ENCODE data around the gene UVRAG.
A peak's percentile ranks its signal among the peaks of the same experiment; 100 is the strongest.

Gene UVRAG

DNA sequence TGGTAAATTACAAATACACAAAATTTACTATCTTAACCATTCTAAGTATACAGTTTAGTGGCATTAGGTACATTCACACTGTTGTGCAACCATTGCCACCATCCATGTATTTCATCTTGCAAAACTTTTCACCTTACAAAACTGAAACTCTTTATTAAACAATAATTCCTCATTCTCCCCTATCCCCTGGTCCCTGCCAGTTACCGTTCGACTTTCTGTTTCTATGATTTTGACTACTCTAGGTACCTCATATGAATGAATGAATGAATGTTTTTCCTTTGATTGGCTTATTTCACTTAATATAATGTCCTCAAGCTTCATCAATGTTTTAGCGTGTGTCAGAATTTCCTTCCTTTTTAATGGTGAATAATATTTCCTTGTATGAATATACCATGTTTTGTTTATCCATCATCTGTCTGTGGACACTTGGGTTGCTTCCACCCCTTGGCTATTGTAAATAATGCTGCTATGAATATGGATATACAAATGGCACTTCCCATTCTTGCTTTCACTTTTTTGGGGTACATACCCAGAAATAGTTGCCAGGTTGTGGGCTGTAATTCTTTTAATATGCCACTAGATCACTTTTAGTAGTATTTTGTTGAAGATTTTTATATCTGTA lies 93.0 kb downstream of the UVRAG start:
- no peak for TF ChIP-seq EZH2phosphoT487 (IDR thresholded peaks at IDR 0.05; ENCODE audit: low read depth)
- TF ChIP-seq, protein P1, sequence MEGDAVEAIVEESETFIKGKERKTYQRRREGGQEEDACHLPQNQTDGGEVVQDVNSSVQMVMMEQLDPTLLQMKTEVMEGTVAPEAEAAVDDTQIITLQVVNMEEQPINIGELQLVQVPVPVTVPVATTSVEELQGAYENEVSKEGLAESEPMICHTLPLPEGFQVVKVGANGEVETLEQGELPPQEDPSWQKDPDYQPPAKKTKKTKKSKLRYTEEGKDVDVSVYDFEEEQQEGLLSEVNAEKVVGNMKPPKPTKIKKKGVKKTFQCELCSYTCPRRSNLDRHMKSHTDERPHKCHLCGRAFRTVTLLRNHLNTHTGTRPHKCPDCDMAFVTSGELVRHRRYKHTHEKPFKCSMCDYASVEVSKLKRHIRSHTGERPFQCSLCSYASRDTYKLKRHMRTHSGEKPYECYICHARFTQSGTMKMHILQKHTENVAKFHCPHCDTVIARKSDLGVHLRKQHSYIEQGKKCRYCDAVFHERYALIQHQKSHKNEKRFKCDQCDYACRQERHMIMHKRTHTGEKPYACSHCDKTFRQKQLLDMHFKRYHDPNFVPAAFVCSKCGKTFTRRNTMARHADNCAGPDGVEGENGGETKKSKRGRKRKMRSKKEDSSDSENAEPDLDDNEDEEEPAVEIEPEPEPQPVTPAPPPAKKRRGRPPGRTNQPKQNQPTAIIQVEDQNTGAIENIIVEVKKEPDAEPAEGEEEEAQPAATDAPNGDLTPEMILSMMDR (IDR thresholded peaks at IDR 0.05; ENCODE audit: low read depth, low read length), result no peak
- no peak overlapping the region for H2AFZ ChIP-seq (ENCODE audit: low read depth, low read length)
- H3K27me3 ChIP-seq (ENCODE audit: low read depth, low read length), result no peaks in the 10 kb centered on the region
- peak overlapping the region; percentile 77 for H3K27ac ChIP-seq (ENCODE audit: low read length)
- H3K9me3 ChIP-seq (ENCODE audit: insufficient read depth, low read length), result no peaks in the 10 kb centered on the region
- peaks cover 64% of the 10 kb centered on the region for H3K4me1 ChIP-seq (ENCODE audit: low read length)
- peak overlapping the region; percentile 73 for H3K4me2 ChIP-seq (ENCODE audit: low read length)
- H3K9ac ChIP-seq (ENCODE audit: low read length), result peak overlapping the region; percentile 31; the same call in 1 of the 2 replicates
- peaks cover 94% of the 10 kb centered on the region for H3K79me2 ChIP-seq (ENCODE audit: low read length)
- H3K36me3 ChIP-seq (replicated peaks; ENCODE audit: low read depth, low read length), result peaks cover 39% of the 10 kb centered on the region
- peak overlapping the region; percentile 56 for H3K4me3 ChIP-seq (ENCODE audit: low read length)
- H4K20me1 ChIP-seq (ENCODE audit: insufficient read depth, low read length), result peaks cover 60% of the 10 kb centered on the region

- H3K9me3 ChIP-seq (ENCODE audit: insufficient read depth, low read length), result no peaks in the 10 kb centered on the region
- no peak overlapping the region for H3K4me2 ChIP-seq (ENCODE audit: low read length)
- no peak overlapping the region for H2AFZ ChIP-seq (ENCODE audit: low read depth, low read length)
- no peak overlapping the region for H3K9ac ChIP-seq (ENCODE audit: low read length)
- H3K4me1 ChIP-seq (ENCODE audit: low read length), result peaks cover 41% of the 10 kb centered on the region
- no peak overlapping the region for H3K27ac ChIP-seq (ENCODE audit: low read length)
- peaks cover 71% of the 10 kb centered on the region for H4K20me1 ChIP-seq (ENCODE audit: insufficient read depth, low read length)
- no peaks in the 10 kb centered on the region for H3K27me3 ChIP-seq (ENCODE audit: low read depth, low read length)
- TF ChIP-seq, protein P1 (IDR thresholded peaks at IDR 0.05; ENCODE audit: low read depth, low read length), result no peak
- no peak for TF ChIP-seq EZH2phosphoT487 (IDR thresholded peaks at IDR 0.05; ENCODE audit: low read depth)
- H3K79me2 ChIP-seq (ENCODE audit: low read length), result peaks cover 84% of the 10 kb centered on the region
- no peak overlapping the region for H3K4me3 ChIP-seq (ENCODE audit: low read length)
- peaks cover 43% of the 10 kb centered on the region for H3K36me3 ChIP-seq (replicated peaks; ENCODE audit: low read depth, low read length)
Measured at GRCh38 chr11:75910426-75911145, 95.6 kb downstream of the UVRAG start.

DNA sequence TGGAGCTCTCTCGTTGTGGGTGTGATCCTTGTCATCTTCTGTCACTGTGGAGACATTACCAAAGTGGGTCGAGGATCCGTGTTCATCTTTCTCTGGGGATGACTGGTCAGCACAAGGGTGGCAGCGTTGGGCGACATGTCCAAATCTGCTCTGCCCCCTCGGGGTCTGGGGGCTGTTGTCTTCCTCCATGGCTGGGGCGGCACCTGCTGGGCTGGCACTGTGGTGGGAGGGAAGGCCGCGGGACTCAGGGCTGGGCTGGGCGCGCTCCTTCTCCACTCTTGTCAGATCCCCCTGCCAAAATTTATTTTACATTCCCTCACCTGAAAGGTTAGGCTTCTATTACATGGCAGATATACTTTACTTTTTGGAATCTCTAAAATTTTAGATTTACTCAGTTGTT lies 96.4 kb downstream of the UVRAG start:
- no peak overlapping the region for H3K4me2 ChIP-seq (ENCODE audit: low read length)
- H2AFZ ChIP-seq (ENCODE audit: low read depth, low read length), result no peak overlapping the region
- peaks cover 74% of the 10 kb centered on the region for H4K20me1 ChIP-seq (ENCODE audit: insufficient read depth, low read length)
- peaks cover 82% of the 10 kb centered on the region for H3K79me2 ChIP-seq (ENCODE audit: low read length)
- H3K36me3 ChIP-seq (replicated peaks; ENCODE audit: low read depth, low read length), result peaks cover 40% of the 10 kb centered on the region
- H3K4me3 ChIP-seq (ENCODE audit: low read length), result no peak overlapping the region
- peaks cover 37% of the 10 kb centered on the region for H3K4me1 ChIP-seq (ENCODE audit: low read length)
- no peak overlapping the region for H3K9ac ChIP-seq (ENCODE audit: low read length)
- TF ChIP-seq, protein P1 (IDR thresholded peaks at IDR 0.05; ENCODE audit: low read depth, low read length), result no peak
- no peaks in the 10 kb centered on the region for H3K9me3 ChIP-seq (ENCODE audit: insufficient read depth, low read length)
- no peak overlapping the region for H3K27ac ChIP-seq (ENCODE audit: low read length)
- H3K27me3 ChIP-seq (ENCODE audit: low read depth, low read length), result no peaks in the 10 kb centered on the region

GRCh38 chr11:75913984-75914383 lies 99.0 kb downstream of the UVRAG start:
- Histone ChIP-seq H3K27me3 (ENCODE audit: low read depth, low read length) (no peaks in the 10 kb centered on the region), H3K79me2 (ENCODE audit: low read length) (peaks cover 72% of the 10 kb centered on the region), H3K4me3 (ENCODE audit: low read length) (no peak overlapping the region), H3K27ac (ENCODE audit: low read length) (no peak overlapping the region), H3K4me2 (ENCODE audit: low read length) (no peak overlapping the region), H2AFZ (ENCODE audit: low read depth, low read length) (no peak overlapping the region), H4K20me1 (ENCODE audit: insufficient read depth, low read length) (peaks cover 67% of the 10 kb centered on the region), H3K4me1 (ENCODE audit: low read length) (peaks cover 18% of the 10 kb centered on the region), H3K9ac (ENCODE audit: low read length) (no peak overlapping the region), H3K9me3 (ENCODE audit: insufficient read depth, low read length) (no peaks in the 10 kb centered on the region), H3K36me3 (replicated peaks; ENCODE audit: low read depth, low read length) (peaks cover 38% of the 10 kb centered on the region)
- TF ChIP-seq, protein P1 (IDR thresholded peaks at IDR 0.05; ENCODE audit: low read depth, low read length), result no peak
- no peak for TF ChIP-seq EZH2phosphoT487 (IDR thresholded peaks at IDR 0.05; ENCODE audit: low read depth)

Measured in OCI-LY3 (cell line).